Stimulated activated CD8-positive, alpha-beta memory T cell treated with anti-CD3 and anti-CD28 coated beads, Interleukin-15, amount 100 ng/mL, for 4 hours (primary cell): ENCODE measurements around the gene GKN2.

Source experiments
- DNase-seq, 2 donors: peaks; one replicate each; pipeline ENCODE4 v3.0.0-alpha.2; 2020; ENCODE audit warnings: low read depth in 2 of 2

GKN2 gene

DNA sequence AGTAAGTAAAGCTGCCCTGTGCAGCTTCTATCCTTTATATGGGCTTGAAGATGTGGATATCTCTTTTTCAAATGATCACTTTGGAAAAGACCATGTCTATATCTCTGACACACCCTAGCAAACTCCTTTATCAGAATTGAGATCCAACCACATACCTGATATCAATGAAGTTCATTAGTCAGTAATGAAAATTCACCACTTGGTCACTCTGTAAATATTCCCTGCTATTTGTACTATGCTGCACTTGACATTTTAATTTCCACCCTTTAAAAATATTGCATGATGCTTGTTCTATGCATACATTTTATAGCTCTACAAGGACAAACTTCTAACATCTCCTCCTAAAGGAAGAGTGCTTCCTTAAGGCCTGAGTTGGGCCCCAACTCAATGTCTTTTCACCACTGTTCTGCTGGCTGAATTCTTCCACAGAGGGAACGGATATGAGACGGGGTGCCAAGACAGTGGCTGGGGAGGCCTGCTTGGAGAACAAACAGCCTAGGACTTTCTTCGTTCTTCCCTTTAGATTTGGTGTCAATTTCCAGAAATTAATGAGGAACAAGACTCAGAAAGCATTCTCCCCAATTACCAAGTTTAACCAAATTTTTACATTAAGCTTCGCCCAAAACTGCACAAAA, at the start of gene GKN2:
Gene GKN2 (minus strand): TSS at position 7 of the 635 bp plus-strand sequence. CDS start 32 bp downstream, outside the sequence.
- DNase-seq: no peak

GRCh38 chr2:69001879-69002278, 49.2 kb upstream of the GKN2 start:
- no peak for DNase-seq

DNA sequence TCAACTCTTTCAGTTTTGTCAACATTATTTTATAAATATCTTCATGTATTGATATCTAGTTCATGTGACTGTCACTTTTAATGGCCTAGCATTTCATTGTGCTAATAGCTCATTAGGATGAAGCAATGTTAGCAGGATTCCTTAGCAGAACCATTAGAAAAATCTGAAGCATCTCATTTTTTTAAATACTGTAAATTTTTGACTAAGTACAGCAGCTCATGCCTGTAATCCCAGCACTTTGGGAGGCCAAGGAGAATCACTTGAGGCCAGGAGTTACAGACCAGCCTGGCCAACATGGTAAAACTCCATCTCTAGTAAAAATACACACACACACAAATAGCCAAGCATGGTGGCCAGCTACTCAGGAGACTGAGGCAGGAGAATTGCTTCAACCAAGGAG, 44.7 kb upstream of the GKN2 start:
- no peak for DNase-seq

DNA sequence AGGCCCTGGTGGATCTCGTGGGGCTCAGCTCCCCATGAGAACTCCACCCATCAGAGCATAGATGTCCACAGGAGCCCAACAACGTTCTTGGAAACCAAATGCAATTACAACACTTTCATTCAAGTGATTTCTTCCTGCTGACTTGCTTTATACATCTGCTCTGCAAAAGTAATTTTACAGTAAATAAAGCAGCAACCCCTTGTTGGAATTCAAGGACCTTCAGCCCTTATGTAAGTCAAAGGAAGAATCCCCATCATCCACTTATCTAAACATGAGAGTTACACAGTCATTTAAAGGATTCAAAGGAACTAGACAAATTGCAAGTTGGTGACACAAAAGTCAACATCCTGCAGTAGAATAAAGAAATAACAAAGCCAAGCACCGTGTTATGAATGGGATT, 43.2 kb upstream of the GKN2 start:
- DNase-seq: no peak

GRCh38 chr2:68994864-68995263, 42.2 kb upstream of the GKN2 start:
- DNase-seq: no peak

GRCh38 chr2:68993660-68994059, 41.0 kb upstream of the GKN2 start:
- DNase-seq: no peak

DNA sequence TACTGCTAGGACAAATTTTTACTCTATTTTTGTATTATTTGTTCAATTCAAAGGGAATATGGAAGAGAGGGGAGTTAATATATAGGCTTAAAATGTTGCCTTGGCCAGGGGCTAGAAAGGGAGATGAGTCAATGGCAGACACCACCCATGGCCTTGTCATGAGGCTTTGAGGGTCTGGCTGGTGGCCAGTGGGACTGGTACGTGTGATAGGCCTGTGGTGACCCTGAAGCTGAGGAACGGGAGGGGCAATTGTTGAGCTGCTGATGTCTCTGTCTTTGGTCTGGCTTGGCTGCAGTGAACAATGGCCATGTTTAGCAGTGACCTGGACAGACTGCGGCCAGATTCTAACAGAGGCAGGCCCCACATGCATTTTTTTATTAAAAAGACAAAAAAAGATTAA, 40.2 kb upstream of the GKN2 start:
- no peak for DNase-seq

DNA sequence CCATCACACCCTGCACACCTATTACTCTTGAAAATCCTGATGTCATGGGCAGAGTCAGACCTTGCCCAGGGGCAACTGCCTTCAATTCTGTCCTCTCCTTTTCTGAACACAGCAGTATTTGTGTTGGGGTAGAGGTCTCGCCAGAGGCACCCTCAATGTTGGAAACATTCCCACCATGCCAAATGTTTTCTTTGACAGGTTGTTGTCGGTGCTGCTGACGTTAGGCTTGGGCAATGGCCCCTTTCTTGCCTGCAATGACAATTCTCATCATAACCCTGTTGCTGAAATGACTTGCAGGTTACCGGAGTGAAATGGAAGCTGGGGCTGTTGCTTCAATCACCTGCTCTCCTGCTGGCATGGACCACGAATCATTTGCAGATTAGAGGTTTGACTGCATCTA, 39.6 kb upstream of the GKN2 start:
- DNase-seq: no peak

DNA sequence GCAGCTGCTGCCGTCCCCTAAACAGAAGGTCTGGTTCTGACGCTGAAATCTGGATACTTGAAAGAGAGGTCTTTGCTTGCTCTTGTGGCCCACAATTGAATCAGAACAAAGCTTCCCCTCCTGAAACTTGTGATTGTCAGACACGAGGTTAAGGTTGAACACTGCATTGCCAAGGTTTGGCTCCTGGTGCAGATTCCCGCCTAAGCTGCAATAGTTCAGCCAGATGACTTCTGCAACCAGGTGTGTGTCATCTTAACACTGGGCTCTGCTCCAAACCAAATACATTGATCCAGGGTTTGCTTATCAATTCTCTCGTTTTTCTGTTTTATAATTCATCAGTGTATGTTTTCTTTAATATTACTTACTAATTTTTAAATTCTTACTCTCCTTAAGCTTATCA, 36.3 kb upstream of the GKN2 start:
- no peak for DNase-seq

- DNase-seq: no peak
Measured at GRCh38 chr2:68987021-68987503, 34.4 kb upstream of the GKN2 start.

DNA sequence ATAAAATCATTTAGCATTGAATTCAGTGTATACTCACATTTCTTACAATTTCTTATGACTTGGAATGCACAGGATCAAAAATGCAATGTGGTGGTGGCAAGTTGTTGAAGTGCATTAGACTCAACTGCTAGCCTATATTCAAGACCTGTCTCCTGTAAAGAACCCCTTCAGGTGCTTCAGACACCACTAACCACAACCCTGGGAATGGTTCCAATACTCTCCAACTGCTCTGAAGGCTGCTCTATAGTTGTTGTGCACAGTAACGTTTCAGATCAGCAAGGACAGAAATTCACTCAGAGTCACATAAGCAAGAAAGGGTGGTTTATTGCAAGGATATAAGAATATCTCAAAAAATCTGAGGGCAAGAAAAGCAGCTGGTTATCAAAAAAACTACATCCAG, 28.3 kb upstream of the GKN2 start:
- DNase-seq: no peak

DNA sequence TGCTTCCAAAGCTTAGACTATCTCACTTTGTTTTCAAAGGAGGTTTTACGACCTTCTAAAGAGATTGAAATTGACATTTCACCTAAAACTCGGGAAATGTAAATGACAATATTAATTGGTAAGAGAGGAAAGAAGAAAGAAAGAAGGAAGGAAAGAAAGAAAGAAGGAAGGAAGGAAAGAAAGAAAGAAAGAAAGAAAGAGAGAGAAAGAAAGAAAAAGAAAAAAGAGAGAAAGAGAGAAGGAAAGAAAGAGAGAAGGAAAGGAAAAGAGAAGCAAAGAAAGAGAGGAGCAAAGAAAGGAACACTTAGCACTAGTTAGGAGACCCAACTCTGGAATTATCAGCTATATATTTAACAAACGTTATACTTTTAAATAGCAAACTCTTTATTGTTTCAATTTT, 25.4 kb upstream of the GKN2 start:
- no peak for DNase-seq

DNA sequence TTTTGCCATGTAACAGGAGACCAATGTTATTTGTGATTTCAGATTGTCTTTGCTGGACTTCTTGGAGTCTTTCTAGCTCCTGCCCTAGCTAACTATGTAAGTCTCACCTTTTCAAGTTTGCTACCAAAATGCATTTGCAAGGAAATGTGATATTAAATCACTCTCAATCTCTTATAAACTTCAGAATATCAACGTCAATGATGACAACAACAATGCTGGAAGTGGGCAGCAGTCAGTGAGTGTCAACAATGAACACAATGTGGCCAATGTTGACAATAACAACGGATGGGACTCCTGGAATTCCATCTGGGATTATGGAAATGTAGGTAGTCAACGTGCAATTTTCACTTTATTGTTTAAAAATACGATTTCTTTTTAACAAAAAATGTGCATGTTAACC, 24.8 kb upstream of the GKN2 start:
- no peak for DNase-seq

- no peak for DNase-seq
Measured at GRCh38 chr2:68975844-68976243, 23.2 kb upstream of the GKN2 start.

DNA sequence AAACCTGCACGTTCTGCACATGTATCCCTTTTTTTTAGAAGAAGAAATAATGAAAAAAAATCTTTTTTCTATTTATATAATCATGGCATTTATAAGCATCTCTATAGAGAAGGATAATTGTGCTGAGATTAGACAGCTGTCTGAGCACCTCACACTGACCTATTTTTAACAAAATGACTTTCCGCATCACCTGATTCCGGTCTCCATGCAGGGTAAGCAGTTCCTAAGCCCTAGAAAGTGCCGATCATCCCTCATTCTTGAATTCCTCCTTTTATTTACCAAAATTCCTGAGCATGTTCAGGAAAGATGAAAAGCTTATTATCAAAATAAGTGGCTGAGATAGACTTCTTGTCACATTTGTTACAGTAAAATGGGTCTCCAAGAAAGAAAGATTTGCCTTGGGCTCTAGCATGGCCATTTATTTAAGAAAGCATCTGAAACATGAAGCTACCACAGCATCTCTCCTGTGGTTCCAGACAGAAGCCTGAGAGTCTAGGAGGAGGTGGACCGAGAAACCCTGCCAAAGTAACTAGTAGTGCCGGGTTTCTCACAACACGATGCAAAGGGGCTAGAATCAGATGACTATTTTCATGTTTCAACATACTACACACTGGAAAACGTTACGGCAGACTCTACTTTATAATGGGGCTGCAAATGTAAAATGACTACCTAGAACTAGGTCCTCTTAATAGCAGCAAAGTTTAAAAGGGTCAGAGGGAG, 22.4 kb upstream of the GKN2 start:
- no peak for DNase-seq

DNA sequence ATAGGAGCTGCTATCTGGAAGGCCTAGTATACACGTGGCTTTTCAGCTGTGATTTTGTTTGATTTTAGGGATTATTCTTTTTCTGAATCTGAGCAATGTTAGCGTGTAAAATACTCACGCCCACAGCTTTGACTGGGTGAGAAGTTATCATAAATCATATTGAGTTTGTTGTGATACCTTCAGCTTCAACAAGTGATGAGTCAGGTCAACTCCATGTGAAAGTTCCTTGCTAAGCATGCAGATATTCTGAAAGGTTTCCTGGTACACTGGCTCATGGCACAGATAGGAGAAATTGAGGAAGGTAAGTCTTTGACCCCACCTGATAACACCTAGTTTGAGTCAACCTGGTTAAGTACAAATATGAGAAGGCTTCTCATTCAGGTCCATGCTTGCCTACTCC, 21.6 kb upstream of the GKN2 start, which contains the start of gene GKN1:
Gene GKN1 (plus strand): TSS at position 386 of the 400 bp plus-strand sequence. CDS start 42 bp downstream, outside the sequence.
- no peak for DNase-seq

DNA sequence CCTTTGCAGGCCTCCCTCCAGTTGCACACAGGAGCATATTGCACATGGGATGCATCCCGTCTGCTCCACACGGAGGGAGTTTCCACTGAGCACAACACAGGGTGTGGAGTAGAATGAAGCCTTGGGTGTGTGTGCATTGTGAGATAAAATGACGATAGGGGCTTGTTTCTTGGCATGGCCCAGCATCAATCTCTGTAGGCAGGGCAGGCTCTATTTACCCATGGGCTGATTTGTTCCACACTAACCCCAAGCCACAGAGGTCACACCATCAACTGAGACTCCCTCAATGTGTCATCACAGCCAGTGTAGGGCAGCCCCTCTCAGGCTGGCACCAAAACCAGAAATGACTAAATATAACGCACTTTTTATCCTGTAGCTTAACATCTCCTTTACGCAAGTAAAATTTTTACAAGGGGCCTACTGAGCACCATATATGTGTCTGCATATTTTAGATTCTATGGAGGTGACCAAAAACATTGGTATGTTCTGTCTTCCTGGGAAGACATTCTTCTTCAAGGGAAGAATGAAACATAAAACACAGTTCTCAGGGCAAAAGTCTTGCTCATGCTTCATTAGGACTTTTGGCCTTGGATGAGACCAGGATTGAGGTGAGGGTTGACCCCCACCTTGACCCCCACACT, 19.0 kb upstream of the GKN2 start:
- no peak for DNase-seq

DNA sequence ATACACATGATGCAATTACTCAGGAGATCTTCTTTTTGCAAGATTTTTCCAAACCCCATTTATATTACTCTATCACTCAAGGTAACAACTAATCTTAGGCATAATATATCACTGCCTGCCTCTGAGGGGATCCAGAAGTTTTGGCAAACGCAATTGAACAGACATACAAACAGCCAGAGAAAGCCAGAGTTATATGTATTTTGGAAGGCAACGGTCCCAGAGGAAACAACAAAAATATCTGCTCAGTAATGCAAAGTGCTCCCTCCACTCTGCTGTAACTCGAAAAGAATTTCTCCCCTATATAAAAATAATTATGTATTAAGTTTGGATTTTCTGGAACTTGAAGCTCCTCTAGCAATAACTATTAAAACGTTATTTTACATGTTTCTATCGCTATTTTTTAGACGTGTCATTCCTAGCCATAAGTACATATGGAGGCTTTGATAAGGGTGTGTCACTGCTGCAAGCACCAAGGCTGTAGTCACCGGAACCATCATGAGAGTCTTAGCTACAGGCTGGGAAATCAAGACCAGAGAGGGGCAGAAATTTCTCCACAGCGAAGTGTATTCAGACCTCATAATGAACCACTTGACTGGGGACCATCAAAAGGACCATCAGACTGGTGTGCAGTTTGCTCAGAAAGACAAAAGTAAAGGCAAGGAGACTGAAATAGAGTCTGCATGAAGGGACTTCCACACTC, 18.0 kb upstream of the GKN2 start:
- no peak for DNase-seq

DNA sequence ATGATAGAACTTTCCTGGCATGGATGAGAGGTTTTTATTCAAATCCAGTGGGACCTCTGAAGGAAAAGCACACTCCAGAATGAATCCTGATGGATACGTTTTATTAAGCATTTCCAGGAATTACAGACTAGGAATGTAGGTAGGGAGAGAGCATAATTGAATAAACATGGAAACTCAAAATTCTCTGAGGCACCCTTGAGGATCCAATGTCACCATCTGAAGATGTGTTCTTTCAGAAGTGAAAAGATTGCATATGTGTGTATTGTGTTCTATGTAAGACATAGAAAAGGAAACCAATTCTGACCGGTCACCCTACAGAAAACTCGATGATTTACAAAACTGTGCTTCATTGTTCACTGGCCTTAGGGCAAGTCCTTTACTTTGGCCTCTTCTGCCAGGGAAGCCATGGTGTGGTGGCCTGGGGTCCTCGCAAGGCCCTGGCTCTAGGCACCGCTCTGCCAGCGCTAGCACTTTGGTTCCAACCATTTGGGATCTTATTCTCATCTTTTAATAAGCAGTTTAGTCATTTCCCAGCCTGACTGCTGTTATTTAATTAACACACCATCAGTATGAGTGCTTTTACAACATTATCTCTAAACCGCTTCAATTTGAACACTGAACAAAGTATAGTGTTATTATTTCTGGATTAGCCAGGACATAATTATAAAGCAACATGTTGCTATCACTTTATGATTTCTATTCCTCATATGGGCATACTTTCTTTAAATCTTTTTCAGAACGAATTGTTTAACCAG, 17.2 kb upstream of the GKN2 start:
- DNase-seq: no peak

- DNase-seq: no peak
Measured at GRCh38 chr2:68968221-68968620, 15.5 kb upstream of the GKN2 start.

- DNase-seq: no peak
Measured at GRCh38 chr2:68964282-68964681, 11.6 kb upstream of the GKN2 start.

GRCh38 chr2:68961380-68961779, 8.7 kb upstream of the GKN2 start:
- DNase-seq: no peak
